GM19035 (cell line): ENCODE data around the gene ENOSF1.
"Not testable (repeated sequence)": the region's sequence is repeated elsewhere in the genome, so short reads cannot be mapped to it uniquely, and the experiment has no call there.

Source experiments
- ATAC-seq: cut with Tn5 transposase; IDR thresholded peaks from one replicate; pipeline ENCODE4 v1.9.1; 2021; ENCODE audit not compliant: unreplicated experiment

Gene ENOSF1

DNA sequence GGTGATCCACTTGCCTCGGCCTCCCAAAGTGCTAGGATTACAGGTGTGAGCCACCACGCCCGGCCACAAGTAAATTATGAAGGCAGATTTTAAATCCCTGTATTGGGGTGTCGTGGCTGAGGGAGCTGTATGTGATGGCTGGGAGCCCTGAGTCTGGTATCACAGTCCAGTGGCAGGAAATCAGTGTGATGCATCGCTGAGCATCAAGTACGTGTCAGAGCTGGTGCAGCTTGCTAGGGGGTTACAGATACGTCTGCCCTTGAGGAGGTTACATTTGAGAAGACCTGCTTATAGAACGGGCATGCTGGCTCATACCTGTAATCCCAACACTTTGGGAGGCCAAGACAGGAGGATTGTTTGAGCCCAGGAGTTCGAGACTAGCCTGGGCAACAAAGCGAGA is 4.3 kb downstream of the ENOSF1 start:
- ATAC-seq: no peak

DNA sequence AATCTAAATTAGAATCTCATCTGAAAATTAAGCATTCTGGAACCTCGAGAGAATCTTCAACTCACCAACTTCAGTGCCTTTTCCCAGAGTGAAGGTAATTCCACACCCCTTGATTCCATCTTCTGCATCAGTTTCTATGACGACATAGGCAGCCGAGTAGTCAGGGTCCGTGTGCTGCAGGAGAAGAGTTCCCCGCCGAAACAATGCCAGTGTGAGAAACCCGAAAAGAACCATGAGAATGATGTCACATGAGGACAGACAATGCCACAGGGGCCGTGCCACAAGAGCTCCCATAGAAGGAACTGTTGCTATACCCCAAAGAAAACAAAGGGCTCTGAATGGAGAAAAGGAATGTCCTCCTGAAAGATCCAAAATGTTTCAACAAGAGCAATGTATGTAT is 6.0 kb downstream of the ENOSF1 start:
- no peak for ATAC-seq

DNA sequence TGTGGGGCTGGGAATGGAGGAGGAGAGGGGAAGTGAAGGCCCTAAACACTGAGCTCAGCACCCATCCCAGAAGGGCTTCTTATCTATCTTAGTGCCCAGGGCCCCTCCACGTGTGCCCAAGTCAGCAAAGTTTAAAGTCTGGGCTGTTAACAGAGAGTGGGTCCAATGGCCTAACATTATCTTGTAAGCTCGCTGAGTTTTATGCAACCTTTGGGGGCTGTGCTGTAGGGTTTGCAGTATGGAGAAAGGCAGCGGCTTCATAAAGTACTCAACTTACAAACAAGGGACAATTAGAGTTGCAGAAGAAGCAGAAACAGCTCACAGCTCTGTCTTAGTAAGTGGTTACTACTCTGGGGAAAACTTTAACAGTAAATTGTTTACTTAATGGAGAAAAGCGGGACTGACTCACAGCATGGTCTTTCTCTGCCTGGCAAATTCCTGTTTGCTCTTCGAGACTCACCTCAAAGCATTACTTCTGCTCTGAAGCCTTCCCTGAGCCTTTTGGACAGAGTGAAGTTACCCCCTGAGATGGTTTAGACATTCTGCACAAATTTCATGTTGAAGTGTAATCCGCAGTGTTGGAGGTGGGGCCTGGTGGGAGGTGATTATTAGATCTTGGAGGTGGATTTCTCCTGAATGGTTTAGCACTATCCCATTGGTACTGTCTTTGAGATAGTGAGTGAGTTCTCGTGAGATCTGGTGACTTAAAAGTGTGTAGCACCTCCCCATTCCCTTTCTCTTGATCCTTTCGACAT is 9.0 kb downstream of the ENOSF1 start:
- ATAC-seq: no peak

DNA sequence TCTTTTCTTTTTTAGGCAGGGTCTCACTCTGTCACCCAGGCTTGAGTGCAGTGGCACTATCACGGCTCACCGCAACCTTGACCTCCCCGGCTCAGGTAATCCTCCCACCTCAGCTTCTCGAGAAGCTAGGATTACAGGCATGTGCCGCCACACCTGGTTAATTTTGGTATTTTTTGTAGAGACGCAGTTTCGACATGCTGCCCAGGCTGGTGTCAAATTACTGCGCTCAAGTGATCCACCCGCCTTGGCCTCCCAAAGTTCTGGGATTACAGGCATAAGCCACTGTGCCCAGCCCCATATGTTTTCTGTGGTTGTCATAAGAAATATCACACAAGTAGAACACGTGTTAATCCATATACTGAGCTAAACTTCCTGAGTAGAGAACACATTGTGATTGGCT is 14.6 kb downstream of the ENOSF1 start:
- no peak for ATAC-seq

DNA sequence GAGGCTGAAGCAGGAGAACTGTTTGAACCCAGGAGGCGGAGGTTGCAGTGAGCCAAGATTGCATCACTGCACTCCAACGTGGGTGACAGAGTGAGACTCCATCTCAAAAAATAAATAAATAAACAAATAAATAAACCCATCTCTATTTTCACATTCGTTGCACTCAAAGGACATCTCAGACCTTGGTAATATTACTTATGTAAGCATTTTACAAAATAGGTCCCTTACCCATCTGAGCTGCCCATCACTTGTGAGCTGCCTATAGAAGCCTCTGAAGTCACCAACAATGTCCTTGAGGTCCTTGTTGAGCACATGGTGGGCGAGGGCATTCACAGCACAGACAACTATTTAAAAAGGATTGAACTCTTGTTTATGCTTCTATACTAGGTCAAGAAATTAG is 15.4 kb downstream of the ENOSF1 start:
- no peak for ATAC-seq

DNA sequence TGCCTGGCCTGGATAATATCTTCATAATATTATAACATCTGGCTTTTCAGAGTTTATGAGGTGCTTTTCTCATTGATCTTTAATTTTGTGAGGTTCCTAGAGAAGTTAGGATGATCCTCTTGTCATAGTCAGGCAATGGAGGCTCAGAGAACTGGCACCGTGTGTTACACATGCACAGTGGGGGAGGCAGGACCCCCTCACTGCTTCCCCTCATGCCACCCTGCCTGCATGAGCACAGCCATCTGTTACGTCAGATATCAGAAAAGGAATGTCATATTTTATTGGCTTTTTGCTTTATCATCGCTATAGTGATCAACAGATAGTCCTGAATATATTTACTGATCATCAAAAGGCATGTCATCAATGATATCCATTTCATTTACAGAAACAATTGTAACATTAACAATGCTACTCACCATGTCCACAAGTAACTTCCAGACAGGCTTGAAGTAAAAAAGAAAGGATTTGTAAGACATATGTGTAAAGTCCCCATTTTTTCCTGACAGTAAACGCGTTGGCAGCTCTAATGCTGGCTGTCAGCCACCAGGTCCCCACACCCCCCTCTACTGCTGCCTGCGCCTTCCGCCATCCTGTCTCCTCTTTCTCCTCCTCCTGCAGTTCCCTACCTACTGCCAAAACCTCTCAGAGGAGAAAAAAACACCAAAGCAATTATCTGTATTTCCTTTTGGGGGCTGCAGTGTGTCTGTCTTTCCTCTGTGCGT is 18.8 kb downstream of the ENOSF1 start:
- ATAC-seq: no peak

DNA sequence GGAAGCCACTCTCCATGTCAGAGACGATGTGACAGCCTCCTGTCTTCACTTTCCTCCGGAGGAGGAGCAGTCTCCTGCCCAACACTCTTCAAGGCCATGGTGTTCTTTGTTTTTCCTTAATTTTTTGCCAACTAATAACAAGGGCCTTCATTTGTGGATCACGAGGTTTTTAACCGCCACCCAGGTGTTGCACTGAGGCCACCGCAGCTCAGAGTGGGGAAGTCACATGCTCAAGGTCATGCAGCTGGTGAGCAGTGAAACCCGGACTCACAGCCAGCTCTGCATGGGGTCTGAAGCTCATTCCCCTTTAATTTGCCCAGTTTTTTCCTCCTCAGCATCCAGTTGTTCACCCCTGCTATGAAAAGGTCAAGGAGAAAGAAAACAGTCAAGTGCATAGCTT is 19.6 kb downstream of the ENOSF1 start:
- ATAC-seq: no peak

DNA sequence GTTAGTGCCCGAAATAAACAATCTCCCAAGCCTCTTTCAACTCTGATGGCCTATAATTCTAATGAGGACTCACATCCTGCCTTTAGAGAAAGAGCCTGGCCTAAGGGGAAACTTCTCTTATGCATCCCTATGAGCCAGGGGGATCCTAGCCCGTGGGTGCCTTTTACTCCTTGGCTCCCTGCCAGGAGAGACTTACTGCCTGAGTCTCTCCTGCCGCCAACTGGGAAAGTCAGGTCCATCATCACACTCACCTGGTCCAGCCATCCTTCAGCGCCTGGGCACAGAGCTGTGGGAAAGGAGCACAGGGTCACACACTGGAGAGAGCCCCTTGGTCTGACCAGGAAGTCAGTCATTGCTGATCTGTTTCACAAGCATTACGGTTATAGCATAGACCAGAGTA is 24.1 kb downstream of the ENOSF1 start:
- ATAC-seq: no peak

DNA sequence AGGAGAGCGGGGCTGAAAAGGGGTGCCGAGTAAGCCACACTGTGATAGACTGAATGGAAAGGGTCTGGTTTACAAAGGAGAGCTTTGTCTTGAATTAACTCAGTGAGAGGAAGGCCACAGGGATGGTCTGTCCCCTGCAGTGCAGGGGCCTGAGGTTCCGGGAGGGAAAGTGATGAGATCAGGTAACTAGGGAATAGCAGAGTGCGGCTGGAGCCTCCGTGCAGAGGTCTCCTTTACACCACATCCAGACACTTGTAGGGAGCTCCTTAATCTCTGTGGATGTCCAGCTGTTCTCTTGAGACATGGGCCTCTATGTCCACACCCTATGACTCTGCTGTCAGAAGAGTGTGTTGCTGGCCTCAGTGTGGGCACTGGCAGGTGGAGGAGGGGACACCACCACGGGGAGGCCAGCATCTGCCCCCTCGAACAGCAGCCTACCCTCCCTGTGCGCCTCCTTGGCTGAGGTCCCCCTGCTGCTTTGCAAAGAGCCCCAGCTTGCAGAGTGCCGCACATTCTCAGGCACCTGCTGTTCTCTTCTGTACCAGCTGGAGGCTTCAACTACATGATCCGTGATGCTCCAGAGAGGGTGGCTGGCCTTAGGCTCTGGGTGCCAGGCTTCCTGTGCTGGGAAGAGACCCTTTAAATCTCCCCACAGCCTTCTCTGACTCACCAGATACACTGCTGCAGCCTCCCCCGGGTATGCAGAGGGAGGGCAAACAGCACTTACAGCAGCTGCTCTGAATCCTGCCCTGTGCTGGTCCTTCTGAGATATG is 25.9 kb downstream of the ENOSF1 start:
- ATAC-seq: no peak

DNA sequence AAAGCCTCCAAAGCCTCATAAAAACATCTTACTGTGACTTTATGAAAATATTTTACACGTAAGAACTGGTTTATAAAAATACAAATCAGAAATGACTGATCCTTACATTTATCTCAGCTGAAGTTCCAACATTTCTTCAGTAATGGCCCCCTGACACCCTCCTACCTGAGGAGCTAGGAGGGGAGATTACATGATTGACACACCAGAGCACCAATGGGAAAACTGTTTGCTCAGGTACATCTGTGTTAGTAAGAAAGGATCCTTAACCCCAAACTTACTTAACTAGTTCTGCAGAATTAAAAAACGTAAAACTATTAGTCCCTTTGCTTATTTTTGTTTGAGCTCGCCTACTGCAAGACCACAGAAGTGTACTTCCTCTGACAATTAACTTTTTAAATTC is 27.0 kb downstream of the ENOSF1 start:
- no peak for ATAC-seq

DNA sequence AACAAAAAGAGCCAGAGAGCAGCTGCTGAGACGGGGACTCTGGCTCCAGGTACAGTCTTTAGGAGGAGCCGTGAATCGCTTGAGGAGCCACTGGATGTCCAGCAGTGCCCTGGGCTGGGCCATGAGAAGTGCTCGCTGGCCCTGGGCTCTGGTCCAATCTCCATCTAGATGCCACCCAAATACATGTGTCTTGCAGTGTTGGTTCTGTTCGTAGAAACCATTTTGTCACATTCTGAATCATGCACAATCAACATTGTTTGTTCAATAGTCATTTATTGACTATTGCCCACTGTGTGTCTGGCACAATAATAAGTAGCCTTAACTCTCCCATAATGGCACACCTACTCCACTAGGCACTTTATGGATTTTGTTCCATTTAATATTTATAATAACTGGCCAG is 28.9 kb downstream of the ENOSF1 start:
- ATAC-seq: no peak

DNA sequence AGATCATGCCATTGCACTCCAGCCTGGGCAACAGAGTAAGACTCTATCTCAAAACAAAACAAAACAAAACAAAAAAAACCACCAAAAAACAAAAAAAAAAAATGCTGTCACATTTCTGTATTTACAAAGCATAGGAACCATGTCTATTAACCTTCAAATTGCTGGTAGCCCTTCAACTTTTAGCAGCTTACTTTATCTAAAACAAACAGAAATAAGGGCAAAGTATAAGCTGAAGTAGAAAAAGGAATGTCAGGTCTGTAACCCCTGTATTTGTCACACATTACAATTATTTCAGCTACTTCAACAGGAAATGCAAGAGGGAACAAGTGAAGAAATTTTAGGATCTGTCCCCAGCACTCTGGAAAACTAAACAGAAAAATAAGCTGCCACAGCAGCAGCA is 29.6 kb downstream of the ENOSF1 start:
- ATAC-seq: no peak

DNA sequence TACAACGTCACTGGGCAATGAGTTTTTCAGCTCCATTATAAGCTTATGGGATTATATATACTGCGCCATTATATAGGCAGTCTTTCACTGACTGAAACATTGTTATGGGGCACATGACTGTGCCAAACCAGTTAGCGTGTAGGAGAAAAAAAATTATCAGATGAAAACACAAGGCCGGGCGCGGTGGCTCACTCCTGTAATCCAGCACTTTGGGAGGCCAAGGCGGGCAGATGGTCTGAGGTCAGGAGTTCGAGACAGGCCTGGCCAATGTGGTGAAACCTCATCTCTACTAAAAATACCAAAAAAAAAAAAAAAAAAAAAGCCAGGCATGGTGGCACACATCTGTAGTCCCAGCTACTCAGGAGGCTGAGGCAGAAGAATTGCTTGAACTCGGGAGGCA is 30.0 kb downstream of the ENOSF1 start:
- ATAC-seq: not testable (repeated sequence)

DNA sequence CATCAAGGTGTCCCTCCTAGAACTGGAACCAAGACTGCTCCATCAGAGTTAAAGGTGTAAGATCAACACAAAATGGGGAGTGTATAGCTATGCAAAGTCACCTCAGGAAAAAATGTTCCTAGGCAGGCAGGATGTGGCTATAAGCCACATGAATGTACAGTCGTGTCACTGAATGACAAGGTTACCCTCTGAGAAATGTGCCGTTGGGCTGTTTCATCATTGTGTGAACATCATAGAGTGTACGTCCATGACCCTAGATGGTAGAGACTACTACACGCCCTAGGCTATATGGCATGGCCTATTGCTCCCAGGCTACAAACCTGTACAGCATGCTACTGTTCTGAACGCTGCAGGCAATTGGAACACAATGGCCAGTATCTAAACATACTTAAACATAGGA is 30.4 kb downstream of the ENOSF1 start:
- ATAC-seq: no peak

DNA sequence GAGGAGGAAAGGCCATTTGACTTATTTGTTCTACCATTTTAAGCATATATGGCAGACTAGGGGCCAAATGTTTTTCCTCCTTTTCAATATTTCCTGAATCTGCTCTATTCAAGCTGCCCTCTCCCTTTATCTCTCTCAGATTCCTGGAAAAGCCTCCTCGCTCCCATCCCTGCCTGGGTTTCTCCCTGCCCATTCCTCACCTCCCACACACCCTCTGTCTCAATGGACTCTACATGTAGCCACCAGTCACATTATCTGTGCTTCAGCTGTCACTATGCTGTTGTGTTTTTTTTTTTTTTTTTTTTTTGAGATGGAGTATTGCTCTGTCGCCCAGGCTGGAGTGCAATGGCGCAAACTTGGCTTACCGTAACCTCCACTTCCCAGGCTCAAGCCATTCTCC is 32.0 kb downstream of the ENOSF1 start:
- ATAC-seq: no peak

DNA sequence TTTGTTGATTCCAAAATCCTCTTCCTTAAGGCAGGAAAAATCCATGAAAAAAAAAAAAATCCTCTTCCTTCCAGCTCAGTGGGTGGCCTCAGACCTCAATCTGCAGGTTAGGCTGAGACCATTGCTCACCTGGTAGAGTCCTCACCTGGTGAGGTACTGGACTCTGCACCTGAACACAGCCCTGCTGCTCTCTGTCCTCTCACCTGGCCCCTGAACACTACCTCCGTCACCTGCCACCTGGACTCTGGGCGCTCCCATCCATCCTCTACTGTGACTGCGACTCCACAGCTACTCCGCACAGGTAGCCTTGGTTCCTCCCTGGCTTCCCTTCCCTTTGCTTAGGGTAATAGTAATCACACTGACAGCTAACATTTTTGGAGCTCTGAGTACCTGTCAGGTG is 32.9 kb downstream of the ENOSF1 start:
- no peak for ATAC-seq

DNA sequence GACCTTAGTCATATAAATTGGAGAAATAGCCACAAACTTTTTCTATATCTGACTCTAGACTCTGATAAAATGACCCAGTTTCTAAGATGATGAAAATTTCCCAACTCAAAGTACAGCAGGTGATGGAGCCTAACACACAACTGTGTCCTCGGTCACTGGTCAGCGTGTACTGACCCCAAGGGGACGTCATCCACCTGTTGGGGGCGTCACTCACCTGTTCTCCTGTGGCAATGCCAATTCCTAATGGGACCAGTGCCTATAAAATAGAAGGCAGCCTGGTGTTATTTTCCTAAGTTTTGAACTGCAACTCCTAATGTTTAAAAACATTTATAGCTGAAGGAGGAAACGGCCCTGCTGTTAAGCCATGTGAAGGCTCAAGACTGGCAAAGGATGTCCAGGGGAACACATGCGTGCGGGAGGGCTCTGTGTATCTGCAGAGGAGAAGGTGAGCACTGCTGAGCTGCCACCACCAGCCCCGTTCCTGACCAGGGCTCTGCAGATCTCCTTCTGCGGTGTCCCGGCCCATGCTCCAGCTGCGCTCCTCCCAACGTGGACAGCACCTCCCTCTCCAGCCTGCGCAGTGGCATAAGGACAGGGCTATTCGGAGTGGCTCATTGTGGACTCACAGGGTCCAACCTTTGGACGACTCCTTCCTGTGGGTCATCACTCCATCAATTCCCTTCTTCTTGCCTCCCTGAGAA is 33.8 kb downstream of the ENOSF1 start:
- no peak for ATAC-seq

DNA sequence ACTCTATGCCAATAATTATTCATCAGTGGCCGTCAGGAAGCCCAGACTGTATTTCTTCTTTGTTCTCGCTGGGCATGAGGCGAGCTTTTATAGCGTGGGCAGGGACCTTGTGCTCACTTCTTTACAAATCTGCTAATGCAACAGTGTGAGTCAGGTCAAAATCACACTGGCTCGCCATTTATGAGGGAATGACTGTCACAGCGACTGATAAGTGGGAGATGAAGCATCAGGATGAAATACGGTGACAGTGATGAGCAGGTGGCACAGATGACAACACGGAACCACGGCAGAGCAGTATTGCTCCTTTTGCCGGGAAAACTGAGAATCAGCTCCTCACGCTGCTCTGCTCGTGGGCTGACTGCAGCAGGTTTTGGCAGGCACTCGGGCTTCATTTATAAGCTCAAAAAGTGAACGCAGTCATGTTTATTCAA is 34.5 kb downstream of the ENOSF1 start:
- no peak for ATAC-seq

DNA sequence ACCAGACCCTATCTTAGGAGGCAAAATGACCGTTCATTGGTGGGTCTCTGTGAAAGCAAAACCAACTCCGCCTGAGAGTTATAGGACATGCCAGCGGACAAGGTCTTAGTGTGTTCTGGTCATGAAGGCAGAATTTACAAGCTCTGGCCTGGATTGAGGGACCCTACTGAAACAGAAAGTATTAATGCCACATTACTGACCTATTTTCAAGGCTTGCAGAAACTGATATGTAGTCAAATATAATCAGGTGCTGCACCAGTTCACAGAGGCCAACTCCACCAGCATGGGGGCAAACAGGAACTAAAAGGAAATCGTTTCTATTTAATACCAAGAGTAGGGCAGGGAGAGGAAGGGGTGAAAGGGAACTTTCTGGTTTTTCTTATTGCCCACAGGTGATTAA is 35.3 kb downstream of the ENOSF1 start:
- ATAC-seq: no peak

DNA sequence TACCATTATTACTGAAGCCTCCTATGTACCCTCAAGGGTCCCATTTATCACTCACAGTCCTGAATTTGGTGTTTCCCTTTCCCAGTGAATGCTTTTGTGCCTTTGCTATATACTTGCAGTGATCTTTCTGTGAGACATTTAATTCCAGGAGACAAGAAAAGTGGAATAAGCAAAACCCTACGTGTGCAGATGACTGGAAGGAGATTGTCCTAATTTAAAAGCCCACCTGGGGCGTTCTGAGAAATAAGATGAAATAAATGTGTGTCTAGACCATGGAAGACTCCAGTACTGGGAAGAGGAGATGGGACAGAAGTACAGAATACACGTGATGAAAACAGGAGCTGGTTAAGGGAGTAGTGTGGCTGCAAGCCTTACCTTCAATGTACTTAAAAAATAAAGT is 35.7 kb downstream of the ENOSF1 start:
- no peak for ATAC-seq

DNA sequence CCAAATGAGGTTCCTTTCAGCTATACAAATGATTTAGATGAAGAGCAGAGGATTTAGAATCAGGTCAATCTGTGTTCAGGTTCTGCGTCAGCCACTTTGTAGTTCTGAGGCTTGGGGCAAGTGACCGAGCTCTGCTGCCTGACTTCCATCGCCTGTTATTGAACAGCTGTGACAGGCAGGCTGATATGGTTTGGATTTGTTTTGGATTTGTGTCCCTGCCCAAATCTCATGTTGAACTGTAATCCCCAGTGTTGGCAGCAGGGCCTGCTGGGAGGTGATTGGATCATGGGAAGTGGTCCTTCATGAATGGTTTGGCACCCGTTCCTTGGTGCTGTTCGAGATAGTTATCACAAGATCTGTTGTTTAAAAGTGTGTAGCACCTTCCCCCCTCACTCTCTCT is 36.4 kb downstream of the ENOSF1 start:
- ATAC-seq: no peak
